Measurements from ENCODE around the gene ASB11. TPM values are rescaled to one million over a fixed set of nuclear protein-coding genes. Genes with fewer than 3 reads are reported as not detected.

ASB11 gene
- total RNA-seq, 3 donors from 2014 or later (not counting 1 experiment from before 2014, with no cell fraction given), result 0.24 TPM; not detected in 2

DNA sequence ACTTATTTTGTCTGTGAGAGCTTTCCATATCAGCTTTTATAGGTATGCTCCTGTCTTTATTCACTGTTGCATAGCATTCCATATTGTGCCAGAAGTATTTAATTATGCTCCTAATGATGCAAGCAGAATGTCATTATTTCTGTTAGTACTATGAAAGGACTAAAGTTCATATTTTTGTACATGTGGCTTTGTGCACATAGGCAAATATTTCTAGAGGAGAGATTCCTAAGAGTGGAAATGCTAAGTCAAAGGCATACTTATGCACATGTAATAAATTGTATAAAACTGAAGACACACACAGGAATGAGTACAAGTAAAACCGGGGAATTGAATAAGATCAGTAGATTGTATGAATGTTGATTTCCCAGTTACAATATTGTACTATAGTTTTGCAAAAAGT is 43.7 kb downstream of the ASB11 start:
- TF ChIP-seq, protein P1, sequence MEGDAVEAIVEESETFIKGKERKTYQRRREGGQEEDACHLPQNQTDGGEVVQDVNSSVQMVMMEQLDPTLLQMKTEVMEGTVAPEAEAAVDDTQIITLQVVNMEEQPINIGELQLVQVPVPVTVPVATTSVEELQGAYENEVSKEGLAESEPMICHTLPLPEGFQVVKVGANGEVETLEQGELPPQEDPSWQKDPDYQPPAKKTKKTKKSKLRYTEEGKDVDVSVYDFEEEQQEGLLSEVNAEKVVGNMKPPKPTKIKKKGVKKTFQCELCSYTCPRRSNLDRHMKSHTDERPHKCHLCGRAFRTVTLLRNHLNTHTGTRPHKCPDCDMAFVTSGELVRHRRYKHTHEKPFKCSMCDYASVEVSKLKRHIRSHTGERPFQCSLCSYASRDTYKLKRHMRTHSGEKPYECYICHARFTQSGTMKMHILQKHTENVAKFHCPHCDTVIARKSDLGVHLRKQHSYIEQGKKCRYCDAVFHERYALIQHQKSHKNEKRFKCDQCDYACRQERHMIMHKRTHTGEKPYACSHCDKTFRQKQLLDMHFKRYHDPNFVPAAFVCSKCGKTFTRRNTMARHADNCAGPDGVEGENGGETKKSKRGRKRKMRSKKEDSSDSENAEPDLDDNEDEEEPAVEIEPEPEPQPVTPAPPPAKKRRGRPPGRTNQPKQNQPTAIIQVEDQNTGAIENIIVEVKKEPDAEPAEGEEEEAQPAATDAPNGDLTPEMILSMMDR (IDR thresholded peaks at IDR 0.05), result no peak
- no peaks in the 10 kb centered on the region for H3K36me3 Mint-ChIP-seq
- Histone ChIP-seq H3K27ac (ENCODE audit: low read length) (no peak overlapping the region), H3K4me1 (ENCODE audit: control insufficient read depth, insufficient read depth, low read length) (peaks cover 6% of the 10 kb centered on the region), H3K9me3 (ENCODE audit: control insufficient read depth, insufficient read depth, low read length) (no peaks in the 10 kb centered on the region), H3K27me3 (ENCODE audit: control insufficient read depth, insufficient read depth, low read length) (no peaks in the 10 kb centered on the region), H3K4me3 (ENCODE audit: low read length) (no peak overlapping the region), H3K36me3 (ENCODE audit: control insufficient read depth, insufficient read depth, low read length) (no peaks in the 10 kb centered on the region)
- H3K27me3 Mint-ChIP-seq (ENCODE audit: low read depth in 2 of 2), result peaks cover 0 to 7% of the 10 kb centered on the region in 2 donors
- ATAC-seq (no peak), DNase-seq (no peak)
- H3K9me3 Mint-ChIP-seq, result no peaks in the 10 kb centered on the region
- H3K4me1 Mint-ChIP-seq, result no peaks in the 10 kb centered on the region
- no peak overlapping the region for H3K4me3 Mint-ChIP-seq
- intact Hi-C loops (cut with micrococcal nuclease), result no loop called here
- no CpG with 5 or more reads among the region's 1 CpG for WGBS (ENCODE audit: insufficient coverage)
- no peak overlapping the region for H3K27ac Mint-ChIP-seq

GRCh38 chrX:15269618-15270521 is 45.6 kb downstream of the ASB11 start, which contains the start of gene ASB9:
ASB9 (minus strand) TSS chrX:15270083; CDS start chrX:15269874, 209 bp downstream.
- TF ChIP-seq, protein P1 (IDR thresholded peaks at IDR 0.05), result no peak
- WGBS (ENCODE audit: insufficient coverage), result 14% methylated on average over 12 of the region's 15 CpGs
- Histone ChIP-seq H3K4me1 (ENCODE audit: control insufficient read depth, insufficient read depth, low read length) (peaks cover 6% of the 10 kb centered on the region), H3K4me3 (ENCODE audit: low read length) (no peak within 1 kb of the TSS), H3K27me3 (ENCODE audit: control insufficient read depth, insufficient read depth, low read length) (no peaks in the 10 kb centered on the region), H3K9me3 (ENCODE audit: control insufficient read depth, insufficient read depth, low read length) (no peaks in the 10 kb centered on the region), H3K36me3 (ENCODE audit: control insufficient read depth, insufficient read depth, low read length) (no peaks in the 10 kb centered on the region), H3K27ac (ENCODE audit: low read length) (no peak within 1 kb of the TSS)
- Mint-ChIP-seq H3K4me1 (no peaks in the 10 kb centered on the region), H3K4me3 (no peak within 1 kb of the TSS), H3K36me3 (no peaks in the 10 kb centered on the region), H3K27ac (no peak within 1 kb of the TSS), H3K27me3 (ENCODE audit: low read depth in 2 of 2) (peaks cover 0 to 1% of the 10 kb centered on the region in 2 donors), H3K9me3 (no peaks in the 10 kb centered on the region)
- no peak for ATAC-seq
- intact Hi-C loops (cut with micrococcal nuclease), result no loop called here
- DNase-seq, result peak in 1 of 2 donors; percentile 55

- TF ChIP-seq, protein P1 (IDR thresholded peaks at IDR 0.05), result no peak
- no CpG with 5 or more reads among the region's 1 CpG for WGBS (ENCODE audit: insufficient coverage)
These were observed 46.3 kb downstream of the ASB11 start for GRCh38 chrX:15269120-15269519.

More at GRCh38 chrX:15269120-15269519, 46.3 kb downstream of the ASB11 start:
- H3K9me3 Mint-ChIP-seq, result no peaks in the 10 kb centered on the region
- no peaks in the 10 kb centered on the region for H3K36me3 Mint-ChIP-seq
- Histone ChIP-seq H3K9me3 (ENCODE audit: control insufficient read depth, insufficient read depth, low read length) (no peaks in the 10 kb centered on the region), H3K27me3 (ENCODE audit: control insufficient read depth, insufficient read depth, low read length) (no peaks in the 10 kb centered on the region), H3K36me3 (ENCODE audit: control insufficient read depth, insufficient read depth, low read length) (no peaks in the 10 kb centered on the region), H3K4me3 (ENCODE audit: low read length) (no peak overlapping the region), H3K4me1 (ENCODE audit: control insufficient read depth, insufficient read depth, low read length) (peaks cover 6% of the 10 kb centered on the region), H3K27ac (ENCODE audit: low read length) (no peak overlapping the region)
- ATAC-seq, result no peak
- no peaks in the 10 kb centered on the region for H3K4me1 Mint-ChIP-seq
- H3K27ac Mint-ChIP-seq, result no peak overlapping the region
- intact Hi-C loops (cut with micrococcal nuclease), result no loop called here
- no peak overlapping the region for H3K4me3 Mint-ChIP-seq
- DNase-seq, result no peak
- H3K27me3 Mint-ChIP-seq (ENCODE audit: low read depth in 2 of 2), result peaks cover 0 to 9% of the 10 kb centered on the region in 2 donors
